HuH-7 (cell line): Measurements from ENCODE around the gene PPP1R3C.

Source experiments
- DNase-seq: peaks from one replicate; pipeline ENCODE4 v3.0.0; 2011; ENCODE audit warnings: low spot score

The PPP1R3C gene

GRCh38 chr10:91601212-91601611 is 31.7 kb downstream of the PPP1R3C start:
- DNase-seq, result no peak

GRCh38 chr10:91598211-91598977 is 34.5 kb downstream of the PPP1R3C start:
- no peak for DNase-seq

- DNase-seq, result peak; percentile 37
These were observed 35.5 kb downstream of the PPP1R3C start for GRCh38 chr10:91597197-91597881.

- no peak for DNase-seq
These were observed 36.1 kb downstream of the PPP1R3C start for GRCh38 chr10:91596825-91597196.

- no peak for DNase-seq
These were observed 39.0 kb downstream of the PPP1R3C start for GRCh38 chr10:91593834-91594233.

GRCh38 chr10:91593366-91593765 is 39.5 kb downstream of the PPP1R3C start:
- DNase-seq, result no peak

- DNase-seq, result no peak
These were observed 40.5 kb downstream of the PPP1R3C start for GRCh38 chr10:91592266-91592975.

- no peak for DNase-seq
These were observed 41.1 kb downstream of the PPP1R3C start for GRCh38 chr10:91591797-91592174.

GRCh38 chr10:91590904-91591796 is 41.7 kb downstream of the PPP1R3C start:
- DNase-seq, result peak; percentile 46

- DNase-seq, result no peak
These were observed 42.5 kb downstream of the PPP1R3C start for GRCh38 chr10:91590142-91590903.

- no peak for DNase-seq
These were observed 43.2 kb downstream of the PPP1R3C start for GRCh38 chr10:91589658-91590035.

GRCh38 chr10:91589015-91589657 is 43.7 kb downstream of the PPP1R3C start:
- no peak for DNase-seq

- no peak for DNase-seq
These were observed 44.9 kb downstream of the PPP1R3C start for GRCh38 chr10:91587710-91588638.

GRCh38 chr10:91582153-91582554 is 50.7 kb downstream of the PPP1R3C start:
- DNase-seq, result no peak

GRCh38 chr10:91579329-91579985 is 53.4 kb downstream of the PPP1R3C start:
- DNase-seq, result no peak
